Mesodermal cell (in vitro differentiated cells): Measurements from ENCODE around the gene NDUFA13.
A peak's percentile ranks its signal among the peaks of the same experiment; 100 is the strongest.

ENCODE experiments used
- H3K27ac ChIP-seq: 2 replicates; pipeline ENCODE4 v1.7.0; 2013; ENCODE audit warnings: mild to moderate bottlenecking, low read depth, low read length, moderate library complexity; ENCODE audit not compliant: severe bottlenecking
- H3K36me3 ChIP-seq: 2 replicates; pipeline ENCODE4 v1.7.1; 2013; ENCODE audit warnings: mild to moderate bottlenecking, low read length, moderate library complexity; ENCODE audit not compliant: control insufficient read depth, insufficient read depth
- H3K4me1 ChIP-seq: one replicate; pipeline ENCODE4 v1.7.1; 2013; ENCODE audit warnings: mild to moderate bottlenecking, low read length; ENCODE audit not compliant: insufficient read depth, control insufficient read depth, poor library complexity, severe bottlenecking
- H3K4me3 ChIP-seq: 2 replicates; pipeline ENCODE4 v1.7.0; 2013; ENCODE audit warnings: low read length, control low read depth, mild to moderate bottlenecking; ENCODE audit not compliant: insufficient read depth, poor library complexity, severe bottlenecking; ENCODE audit errors: extremely low read depth
- H3K9me3 ChIP-seq: 2 replicates; pipeline ENCODE4 v1.7.1; 2013; ENCODE audit warnings: mild to moderate bottlenecking, low read length, moderate library complexity; ENCODE audit not compliant: control insufficient read depth
- WGBS, 2 experiments: methylation state at CpG; one replicate each; pipeline ENCODE4 v1.1.5; 2013; ENCODE audit warnings: missing lambda C conversion rate in 2 of 2; ENCODE audit not compliant: insufficient coverage in 2 of 2; 5-methylcytosine and 5-hydroxymethylcytosine counted together

The NDUFA13 gene

DNA sequence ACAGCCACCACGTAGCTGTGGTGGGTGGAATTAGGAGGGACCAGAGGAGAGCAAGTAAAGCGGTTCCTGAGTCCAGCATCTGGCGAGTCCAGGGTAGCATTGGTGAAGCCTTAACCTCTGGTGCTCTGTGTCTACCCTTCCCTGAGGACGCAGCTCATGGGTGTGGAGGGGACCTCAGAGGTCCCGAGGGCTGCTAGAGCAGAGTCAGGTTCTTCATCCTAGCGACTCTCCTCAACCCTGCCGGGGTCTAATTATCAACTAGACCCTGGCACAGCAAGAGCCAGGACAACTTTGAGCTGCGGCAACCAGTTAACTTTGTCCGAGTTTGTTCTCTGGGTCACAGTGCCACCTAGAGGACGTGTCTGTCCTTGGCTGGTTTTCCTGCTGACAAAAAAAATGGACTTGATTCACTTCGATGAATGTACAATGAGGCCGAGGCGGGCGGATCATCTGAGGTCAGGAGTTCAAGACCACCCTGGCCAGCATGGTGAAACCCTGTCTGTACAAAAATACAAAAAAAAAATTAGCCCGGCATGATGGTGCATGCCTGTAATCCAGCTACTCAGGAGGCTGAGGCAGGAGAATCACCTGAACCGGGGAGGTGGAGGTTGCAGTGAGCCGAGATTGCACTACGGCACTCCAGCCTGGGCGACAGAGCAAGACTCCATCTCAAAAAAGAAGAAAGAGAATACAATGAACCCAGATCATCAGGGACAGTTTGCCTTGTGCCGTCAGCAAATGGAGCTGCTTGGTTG lies 25.6 kb upstream of the NDUFA13 start:
- H3K27ac ChIP-seq, result peak overlapping the region; percentile 97
- peaks cover 55% of the 10 kb centered on the region for H3K36me3 ChIP-seq
- 44 to 58% methylated on average over 16 to 18 of the region's 20 CpGs for WGBS, 2 experiments

DNA sequence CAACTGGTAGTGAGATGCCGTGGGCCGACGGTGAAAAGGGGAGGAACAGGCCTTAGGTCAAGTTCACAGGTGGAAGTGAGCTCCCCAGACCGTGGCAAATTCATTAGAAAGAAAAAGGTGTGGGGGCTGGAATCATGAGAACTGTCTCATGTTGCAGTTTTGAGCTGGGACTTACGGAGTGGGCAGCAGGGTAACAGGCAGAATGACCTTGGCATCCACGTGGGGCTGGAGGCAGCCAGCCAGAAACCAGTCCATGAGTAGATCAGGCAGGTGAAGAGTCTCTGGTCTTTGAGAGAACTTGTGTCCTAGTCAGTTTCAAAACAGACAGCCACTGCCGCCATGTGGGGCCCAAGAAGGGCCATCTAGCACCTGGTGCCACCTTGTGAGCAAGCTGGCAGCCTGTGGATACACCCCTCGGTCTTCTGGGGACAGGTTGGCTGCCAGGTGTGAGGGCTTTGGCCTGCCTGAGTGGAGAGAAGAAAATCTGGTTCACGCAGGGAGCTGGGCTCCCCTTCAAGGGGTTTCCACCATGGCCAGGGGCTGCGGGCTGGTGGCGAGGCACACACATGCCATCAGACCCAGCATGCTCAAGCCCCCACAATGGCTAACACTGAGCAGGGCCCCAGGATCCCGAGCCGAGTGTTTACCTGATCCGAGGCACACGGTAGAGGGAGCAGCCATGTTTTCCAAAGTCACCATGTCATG lies 24.6 kb upstream of the NDUFA13 start:
- peaks cover 33% of the 10 kb centered on the region for H3K4me1 ChIP-seq
- no peak overlapping the region for H3K27ac ChIP-seq
- WGBS, 2 experiments, result 94 to 97% methylated on average over 12 to 15 of the region's 15 CpGs
- no peak overlapping the region for H3K4me3 ChIP-seq
- no peaks in the 10 kb centered on the region for H3K9me3 ChIP-seq
- H3K36me3 ChIP-seq, result peaks cover 58% of the 10 kb centered on the region

More for the DNA sequence above, 25.6 kb upstream of the NDUFA13 start:
- Histone ChIP-seq H3K4me1 (peaks cover 44% of the 10 kb centered on the region), H3K9me3 (no peaks in the 10 kb centered on the region), H3K4me3 (no peak overlapping the region)

GRCh38 chr19:19492026-19492610 lies 23.9 kb upstream of the NDUFA13 start:
- Histone ChIP-seq H3K9me3 (no peaks in the 10 kb centered on the region), H3K4me3 (no peak overlapping the region), H3K27ac (no peak overlapping the region), H3K36me3 (peaks cover 62% of the 10 kb centered on the region), H3K4me1 (peaks cover 29% of the 10 kb centered on the region)
- 96 to 97% methylated on average over 19 to 20 of the region's 21 CpGs for WGBS, 2 experiments

- H3K4me1 ChIP-seq, result peaks cover 11% of the 10 kb centered on the region
- 96 to 100% methylated on average over 12 to 15 of the region's 15 CpGs for WGBS, 2 experiments
- no peak overlapping the region for H3K4me3 ChIP-seq
- no peak overlapping the region for H3K27ac ChIP-seq
- peaks cover 79% of the 10 kb centered on the region for H3K36me3 ChIP-seq
- no peaks in the 10 kb centered on the region for H3K9me3 ChIP-seq
Observed at GRCh38 chr19:19493841-19494546, 22.0 kb upstream of the NDUFA13 start.

DNA sequence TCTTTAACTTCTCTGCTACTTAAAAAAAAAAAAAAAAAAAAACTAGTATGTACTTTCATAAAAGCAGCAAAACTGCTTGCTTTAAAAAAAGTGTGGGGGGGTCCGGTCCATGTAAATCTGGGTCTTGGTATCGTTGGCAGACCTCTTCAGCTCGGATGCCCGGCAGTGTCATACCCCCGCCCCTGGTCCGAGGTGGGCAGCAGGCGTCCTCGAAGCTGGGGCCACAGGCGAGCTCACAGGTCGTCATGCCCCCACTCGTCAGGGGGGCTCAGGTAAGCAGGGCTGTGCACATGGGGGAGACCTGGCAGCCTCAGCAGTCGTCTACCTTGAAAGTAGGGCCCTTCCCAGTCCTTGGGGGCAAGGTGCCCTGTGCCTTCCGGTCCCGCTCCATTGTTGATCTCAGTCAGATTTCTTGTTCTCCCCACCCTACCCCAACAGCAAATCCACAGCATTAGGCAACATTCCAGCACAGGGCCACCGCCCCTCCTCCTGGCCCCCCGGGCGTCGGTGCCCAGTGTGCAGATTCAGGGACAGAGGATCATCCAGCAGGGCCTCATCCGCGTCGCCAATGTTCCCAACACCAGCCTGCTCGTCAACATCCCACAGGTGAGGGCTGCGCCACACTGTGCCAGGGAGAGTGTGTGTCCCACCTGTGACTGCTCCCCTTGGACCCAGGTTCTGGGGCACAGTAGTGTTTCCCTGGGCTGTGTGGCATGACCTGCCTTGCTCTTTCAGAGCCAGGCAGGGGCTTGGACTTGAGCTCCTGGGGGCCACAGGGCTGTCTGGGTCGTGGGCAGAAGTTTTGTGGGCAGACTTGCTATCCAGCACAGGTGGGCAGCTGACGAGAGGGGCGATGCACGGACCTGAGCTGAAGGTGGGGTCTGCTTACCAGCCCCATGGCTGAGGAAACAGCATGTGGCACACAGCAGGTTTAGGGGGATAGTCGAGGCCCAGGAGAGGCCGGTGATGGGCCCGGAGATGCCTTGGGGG lies 20.1 kb upstream of the NDUFA13 start:
- Histone ChIP-seq H3K36me3 (peaks cover 98% of the 10 kb centered on the region), H3K27ac (no peak overlapping the region)

GRCh38 chr19:19498255-19498991 lies 17.6 kb upstream of the NDUFA13 start:
- Histone ChIP-seq H3K4me3 (no peak overlapping the region), H3K9me3 (no peaks in the 10 kb centered on the region), H3K36me3 (peaks cover 98% of the 10 kb centered on the region), H3K4me1 (no peaks in the 10 kb centered on the region), H3K27ac (no peak overlapping the region)
- WGBS, 2 experiments, result 93 to 97% methylated on average over 21 to 28 of the region's 33 CpGs

More for the DNA sequence above, 20.1 kb upstream of the NDUFA13 start:
- WGBS, 2 experiments, result 95 to 97% methylated on average over 26 to 28 of the region's 30 CpGs
- H3K4me1 ChIP-seq, result no peaks in the 10 kb centered on the region
- H3K9me3 ChIP-seq, result no peaks in the 10 kb centered on the region
- H3K4me3 ChIP-seq, result no peak overlapping the region

GRCh38 chr19:19499272-19499995 lies 16.6 kb upstream of the NDUFA13 start:
- peaks cover 99% of the 10 kb centered on the region for H3K36me3 ChIP-seq
- no peak overlapping the region for H3K4me3 ChIP-seq
- H3K9me3 ChIP-seq, result no peaks in the 10 kb centered on the region
- WGBS, 2 experiments, result 92 to 96% methylated on average over 14 of the region's 18 CpGs
- H3K4me1 ChIP-seq, result no peaks in the 10 kb centered on the region
- no peak overlapping the region for H3K27ac ChIP-seq

GRCh38 chr19:19500975-19501644 lies 14.9 kb upstream of the NDUFA13 start:
- WGBS, 2 experiments, result 96 to 97% methylated on average over 33 to 34 of the region's 34 CpGs
- peaks cover 99% of the 10 kb centered on the region for H3K36me3 ChIP-seq
- no peaks in the 10 kb centered on the region for H3K4me1 ChIP-seq
- H3K4me3 ChIP-seq, result no peak overlapping the region
- no peaks in the 10 kb centered on the region for H3K9me3 ChIP-seq
- H3K27ac ChIP-seq, result no peak overlapping the region
